Suprapubic skin (tissue), 4 donors: ENCODE data around the gene TYSND1.

Source experiments
- CTCF ChIP-seq, 2 donors: fragments of 200-600 bp in 1 of 2; fragments of 450-650 bp in 1 of 2; sonication (generic) in 1 of 2; IDR thresholded peaks; one replicate each; pipeline ENCODE4 v1.5.1; 2016 to 2019; ENCODE audit warnings: antibody characterized with exemption in 2 of 2, mild to moderate bottlenecking in 1 of 2, moderate library complexity in 1 of 2
- EP300 ChIP-seq: sonication (generic); formaldehyde crosslinking; IDR thresholded peaks from one replicate; pipeline ENCODE4 v1.6.1; 2017; ENCODE audit warnings: antibody characterized with exemption
- POLR2A ChIP-seq, 2 donors: fragments of 450-650 bp; IDR thresholded peaks; one replicate each; pipeline ENCODE4 v1.6.1; 2017; ENCODE audit warnings: antibody characterized with exemption in 2 of 2, mild to moderate bottlenecking in 2 of 2, moderate library complexity in 2 of 2
- POLR2AphosphoS5 ChIP-seq, 3 donors: sonication (generic); formaldehyde crosslinking; IDR thresholded peaks; one replicate each; pipeline ENCODE4 v1.6.1; 2017; ENCODE audit warnings: antibody characterized with exemption in 3 of 3

GRCh38 chr10:70088308-70088698 lies 58.2 kb downstream of the TYSND1 start:
- TF ChIP-seq POLR2AphosphoS5 (IDR thresholded peaks at IDR 0.05) (no peak), CTCF (IDR thresholded peaks at IDR 0.05) (no peak), POLR2A (IDR thresholded peaks at IDR 0.05) (no peak), EP300 (no peak)
